ENCODE measurements around the gene KCNH4. TPM values are rescaled to one million over a fixed set of nuclear protein-coding genes. Genes with fewer than 3 reads are reported as not detected.

The KCNH4 gene
- not detected in 2 replicates for total RNA-seq (ENCODE audit: low replicate concordance)
- long read RNA-seq, result 0 reads

DNA sequence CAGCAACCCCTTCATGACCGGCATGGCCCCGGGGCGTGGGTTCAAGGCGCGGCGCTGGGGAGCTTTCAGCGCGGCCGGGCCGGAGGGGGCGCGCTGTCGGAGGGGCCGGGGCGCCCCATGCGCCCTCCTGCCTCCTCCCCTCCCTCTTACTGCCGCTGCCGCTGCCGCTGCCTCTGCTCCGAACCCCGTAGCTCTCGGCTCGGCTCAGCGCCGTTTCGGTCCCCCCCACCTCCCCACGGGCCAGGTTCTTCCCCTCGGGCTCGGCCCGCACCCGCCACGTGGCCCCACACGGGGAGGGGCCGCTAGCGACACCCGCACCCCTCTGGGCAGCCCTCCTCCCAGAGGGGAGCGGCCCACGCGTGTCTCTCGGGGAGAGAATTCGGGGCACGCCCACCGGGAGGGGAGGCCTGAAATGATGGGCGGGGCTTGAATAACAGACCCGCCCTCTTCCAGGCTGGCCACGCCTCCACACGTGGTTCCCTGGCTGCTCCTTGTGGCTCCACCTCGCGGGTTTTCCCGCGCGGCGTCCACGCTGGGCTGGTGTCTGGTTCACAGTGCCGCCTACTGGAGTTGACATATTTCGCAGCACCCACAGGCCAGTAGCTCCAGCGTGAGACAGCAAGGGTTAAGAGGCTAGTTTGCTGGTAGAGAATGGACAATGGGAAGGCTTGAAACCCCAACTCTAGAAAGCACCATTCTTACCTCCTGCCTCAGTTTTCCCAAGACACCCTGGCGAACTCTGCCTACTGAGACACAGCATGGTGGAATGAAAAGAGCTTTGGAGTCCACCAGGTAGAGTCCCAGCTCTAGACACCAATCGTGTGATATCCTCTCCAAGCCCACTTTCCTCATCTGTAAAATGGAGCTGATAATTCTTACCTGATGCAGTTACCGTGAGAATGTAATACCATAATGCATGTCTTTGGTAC is at the start of gene KCNH4:
Gene KCNH4, minus strand, starts transcription at position 221 of the 929 bp plus-strand sequence. Its CDS starts 197 bp downstream, at position 24.
- DNase-seq (ENCODE audit: extremely low spot score, unreplicated experiment), result no peak
- TF ChIP-seq, protein P1, sequence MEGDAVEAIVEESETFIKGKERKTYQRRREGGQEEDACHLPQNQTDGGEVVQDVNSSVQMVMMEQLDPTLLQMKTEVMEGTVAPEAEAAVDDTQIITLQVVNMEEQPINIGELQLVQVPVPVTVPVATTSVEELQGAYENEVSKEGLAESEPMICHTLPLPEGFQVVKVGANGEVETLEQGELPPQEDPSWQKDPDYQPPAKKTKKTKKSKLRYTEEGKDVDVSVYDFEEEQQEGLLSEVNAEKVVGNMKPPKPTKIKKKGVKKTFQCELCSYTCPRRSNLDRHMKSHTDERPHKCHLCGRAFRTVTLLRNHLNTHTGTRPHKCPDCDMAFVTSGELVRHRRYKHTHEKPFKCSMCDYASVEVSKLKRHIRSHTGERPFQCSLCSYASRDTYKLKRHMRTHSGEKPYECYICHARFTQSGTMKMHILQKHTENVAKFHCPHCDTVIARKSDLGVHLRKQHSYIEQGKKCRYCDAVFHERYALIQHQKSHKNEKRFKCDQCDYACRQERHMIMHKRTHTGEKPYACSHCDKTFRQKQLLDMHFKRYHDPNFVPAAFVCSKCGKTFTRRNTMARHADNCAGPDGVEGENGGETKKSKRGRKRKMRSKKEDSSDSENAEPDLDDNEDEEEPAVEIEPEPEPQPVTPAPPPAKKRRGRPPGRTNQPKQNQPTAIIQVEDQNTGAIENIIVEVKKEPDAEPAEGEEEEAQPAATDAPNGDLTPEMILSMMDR (conservative IDR thresholded peaks at IDR 0.05), result peak; percentile 46
- Mint-ChIP-seq H3K9me3 (no peaks in the 10 kb centered on the region), H3K4me3 (peak within 1 kb of the TSS; percentile 51), H3K4me1 (ENCODE audit: unreplicated experiment) (no peaks in the 10 kb centered on the region), H3K27me3 (peaks cover 85% of the 10 kb centered on the region), H3K27ac (no peak within 1 kb of the TSS), H3K36me3 (no peaks in the 10 kb centered on the region)

DNA sequence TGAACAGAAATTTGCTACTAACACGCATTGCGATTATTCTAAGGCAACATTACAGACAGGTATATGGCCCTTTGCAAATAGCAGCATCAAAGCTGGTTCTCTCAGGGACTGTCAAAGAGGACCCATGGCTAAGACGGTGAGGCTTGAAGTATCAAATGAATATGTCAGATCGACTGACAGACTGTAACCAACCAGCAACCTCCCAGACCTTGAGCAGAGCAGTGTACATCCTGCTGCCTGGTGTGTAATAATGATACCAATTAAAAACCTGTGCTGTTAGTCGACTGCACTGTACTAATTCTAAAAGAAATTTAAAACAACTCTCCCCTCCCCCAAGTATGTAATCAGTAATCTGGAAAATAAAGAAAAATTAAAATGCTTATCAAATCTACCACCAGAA is 49.3 kb upstream of the KCNH4 start:
- DNase-seq (ENCODE audit: extremely low spot score, unreplicated experiment), result no peak
- H3K9me3 Mint-ChIP-seq, result no peaks in the 10 kb centered on the region
- H3K4me1 Mint-ChIP-seq (ENCODE audit: unreplicated experiment), result no peaks in the 10 kb centered on the region
- H3K36me3 Mint-ChIP-seq, result peaks cover 3% of the 10 kb centered on the region
- no peaks in the 10 kb centered on the region for H3K27me3 Mint-ChIP-seq
- H3K27ac Mint-ChIP-seq, result no peak overlapping the region
- TF ChIP-seq, protein P1 (conservative IDR thresholded peaks at IDR 0.05), result no peak
- H3K4me3 Mint-ChIP-seq, result no peak overlapping the region

DNA sequence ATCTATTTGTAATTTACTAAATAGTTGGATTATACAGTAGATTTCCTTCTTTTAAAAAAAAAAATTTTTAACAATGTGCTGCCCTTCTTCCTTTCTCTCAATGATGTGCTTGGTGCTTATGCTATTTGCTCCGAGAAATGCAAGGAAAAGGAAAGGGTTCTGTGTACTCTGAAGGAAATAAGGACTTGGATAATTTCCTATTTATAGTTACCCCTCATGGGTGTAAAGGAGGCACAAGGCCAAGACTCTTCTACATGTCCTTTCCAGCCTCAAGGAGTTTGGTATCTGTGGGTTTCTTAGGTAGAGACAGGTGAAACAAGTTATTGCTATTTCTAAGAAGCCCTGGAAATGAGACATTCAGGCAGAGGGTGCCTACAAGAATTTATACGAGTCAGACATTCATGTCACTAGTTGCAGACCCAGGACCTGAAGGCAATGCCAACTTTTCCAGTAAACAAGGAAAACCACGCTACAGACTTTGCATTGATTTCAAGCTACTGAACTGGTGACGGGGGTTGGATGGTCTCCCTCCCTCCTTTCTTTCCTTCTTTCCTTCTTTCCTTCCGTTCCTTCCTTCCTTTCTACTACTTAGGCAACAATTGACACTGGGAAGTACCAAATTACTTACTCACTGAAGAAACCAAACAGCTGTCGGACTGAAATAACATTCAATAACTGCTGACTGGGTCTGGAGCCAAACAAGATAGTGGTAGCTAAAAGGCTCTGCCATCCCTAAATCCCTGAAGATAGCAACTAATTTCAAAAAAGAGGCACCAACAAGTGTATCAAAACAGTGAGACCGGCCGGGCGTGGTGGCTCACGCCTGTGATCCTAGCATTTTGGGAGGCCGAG is 47.1 kb upstream of the KCNH4 start:
- Mint-ChIP-seq H3K27ac (no peak overlapping the region), H3K4me3 (no peak overlapping the region), H3K4me1 (ENCODE audit: unreplicated experiment) (no peaks in the 10 kb centered on the region), H3K27me3 (no peaks in the 10 kb centered on the region), H3K36me3 (peaks cover 3% of the 10 kb centered on the region), H3K9me3 (no peaks in the 10 kb centered on the region)
- DNase-seq (ENCODE audit: extremely low spot score, unreplicated experiment), result no peak
- TF ChIP-seq, protein P1 (conservative IDR thresholded peaks at IDR 0.05), result no peak

DNA sequence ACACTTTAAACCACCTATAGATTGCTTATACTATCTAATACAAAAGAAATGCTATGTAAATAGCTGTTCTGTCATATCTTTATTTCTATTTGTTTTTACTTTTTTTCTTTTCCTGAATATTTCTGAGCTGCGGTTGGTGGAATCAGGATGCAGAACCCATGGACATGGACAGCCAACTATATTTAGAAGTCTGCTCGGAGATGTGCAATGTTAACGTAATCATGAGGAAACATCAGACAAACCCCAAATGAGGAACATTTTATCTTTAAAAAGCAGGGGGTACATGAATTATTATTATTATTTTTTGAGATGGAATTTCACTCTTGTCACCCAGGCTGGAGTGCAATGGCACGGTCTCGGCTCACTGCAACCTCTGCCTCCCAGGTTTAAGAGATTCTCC is 44.7 kb upstream of the KCNH4 start:
- Mint-ChIP-seq H3K36me3 (peaks cover 8% of the 10 kb centered on the region), H3K27me3 (no peaks in the 10 kb centered on the region), H3K27ac (no peak overlapping the region)

DNA sequence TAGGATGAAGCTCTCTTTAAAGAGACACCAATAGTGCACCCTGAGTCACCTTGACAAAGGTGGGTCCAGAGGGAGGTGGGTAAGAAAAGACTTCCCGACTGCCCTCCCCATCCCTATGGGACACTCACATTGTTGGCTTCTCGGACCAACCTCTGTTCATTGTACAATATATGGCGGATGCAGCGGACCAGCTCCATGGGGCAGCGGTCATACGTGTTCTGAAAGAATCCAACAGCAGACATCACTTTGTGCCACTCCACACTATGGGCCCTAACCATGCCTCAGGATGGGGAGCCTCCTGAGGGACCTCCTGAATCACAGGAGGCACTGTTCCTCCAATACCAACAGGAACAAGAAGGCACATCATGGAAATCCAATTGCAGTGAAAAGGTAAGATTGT is 43.7 kb upstream of the KCNH4 start:
- TF ChIP-seq, protein P1 (conservative IDR thresholded peaks at IDR 0.05), result no peak
- no peak for DNase-seq (ENCODE audit: extremely low spot score, unreplicated experiment)
- no peaks in the 10 kb centered on the region for H3K9me3 Mint-ChIP-seq
- no peak overlapping the region for H3K27ac Mint-ChIP-seq
- H3K4me3 Mint-ChIP-seq, result no peak overlapping the region
- H3K4me1 Mint-ChIP-seq (ENCODE audit: unreplicated experiment), result no peaks in the 10 kb centered on the region
- H3K36me3 Mint-ChIP-seq, result peaks cover 8% of the 10 kb centered on the region
- H3K27me3 Mint-ChIP-seq, result no peaks in the 10 kb centered on the region

More for the DNA sequence above, 44.7 kb upstream of the KCNH4 start:
- H3K4me3 Mint-ChIP-seq, result no peak overlapping the region
- H3K9me3 Mint-ChIP-seq, result no peaks in the 10 kb centered on the region
- no peaks in the 10 kb centered on the region for H3K4me1 Mint-ChIP-seq (ENCODE audit: unreplicated experiment)
- DNase-seq (ENCODE audit: extremely low spot score, unreplicated experiment), result no peak
- TF ChIP-seq, protein P1 (conservative IDR thresholded peaks at IDR 0.05), result no peak

Measured in type B pancreatic cell (in vitro differentiated cells).